Suprapubic skin (tissue), 4 donors: ENCODE measurements around the gene GRIK4. TPM values are rescaled to one million over a fixed set of nuclear protein-coding genes. Genes with fewer than 3 reads are reported as not detected.

ENCODE experiments used
- DNase-seq, 2 donors: peaks; one replicate each; pipeline ENCODE4 v3.0.0-alpha.2; 2019; ENCODE audit warnings: low spot score in 2 of 2
- H3K27ac ChIP-seq: fragments of 200-600 bp; sonication (generic); one replicate; pipeline ENCODE4 v1.5.1; 2019
- H3K27me3 ChIP-seq: fragments of 200-600 bp; sonication (generic); one replicate; pipeline ENCODE4 v1.5.1; 2019
- H3K36me3 ChIP-seq: fragments of 200-600 bp; sonication (generic); one replicate; pipeline ENCODE4 v1.5.1; 2019
- H3K4me1 ChIP-seq: fragments of 200-600 bp; sonication (generic); one replicate; pipeline ENCODE4 v1.5.1; 2019
- H3K4me3 ChIP-seq: fragments of 200-600 bp; sonication (generic); one replicate; pipeline ENCODE4 v1.5.1; 2019; ENCODE audit warnings: mild to moderate bottlenecking
- H3K9me3 ChIP-seq: fragments of 200-600 bp; sonication (generic); one replicate; pipeline ENCODE4 v1.5.1; 2019
- EP300 ChIP-seq: sonication (generic); formaldehyde crosslinking; IDR thresholded peaks from one replicate; pipeline ENCODE4 v1.6.1; 2017; ENCODE audit warnings: antibody characterized with exemption
- POLR2A ChIP-seq, 2 donors: fragments of 450-650 bp; IDR thresholded peaks; one replicate each; pipeline ENCODE4 v1.6.1; 2017; ENCODE audit warnings: antibody characterized with exemption in 2 of 2, mild to moderate bottlenecking in 2 of 2, moderate library complexity in 2 of 2
- POLR2AphosphoS5 ChIP-seq, 3 donors: sonication (generic); formaldehyde crosslinking; IDR thresholded peaks; one replicate each; pipeline ENCODE4 v1.6.1; 2017; ENCODE audit warnings: antibody characterized with exemption in 3 of 3
- WGBS: methylation state at CpG from one replicate; pipeline ENCODE4 v1.1.5; 2018; 5-methylcytosine and 5-hydroxymethylcytosine counted together
- total RNA-seq, 4 donors: library from RNA; depleted of rRNA; stranded (reverse); fragments of >200 nt; gene quantifications; one replicate each; pipeline ENCODE4 v1.1.0, GENCODE V29; 2016
- TF ChIP-seq, protein P1 (sequence below), 2 donors: fragments of 200-600 bp in 1 of 2; fragments of 450-650 bp in 1 of 2; sonication (generic) in 1 of 2; IDR thresholded peaks; one replicate each; pipeline ENCODE4 v1.5.1; 2016 to 2019; ENCODE audit warnings: antibody characterized with exemption in 2 of 2, mild to moderate bottlenecking in 1 of 2, moderate library complexity in 1 of 2

Gene GRIK4
- total RNA-seq, 4 donors from 2014 or later: 0.24 TPM; not detected in 3

GRCh38 chr11:120899720-120900119 is 388.2 kb downstream of the GRIK4 start:
- H3K36me3 ChIP-seq: no peaks in the 10 kb centered on the region
- no peak for DNase-seq
- WGBS: 89% methylated on average over 3 of the region's 3 CpGs
- no peak overlapping the region for H3K4me3 ChIP-seq
- no peak overlapping the region for H3K27ac ChIP-seq
- H3K4me1 ChIP-seq: peaks cover 9% of the 10 kb centered on the region
- peaks cover 54% of the 10 kb centered on the region for H3K27me3 ChIP-seq
- TF ChIP-seq POLR2A (IDR thresholded peaks at IDR 0.05): no peak
- TF ChIP-seq POLR2AphosphoS5 (IDR thresholded peaks at IDR 0.05): no peak
- no peak for TF ChIP-seq EP300
- H3K9me3 ChIP-seq: no peaks in the 10 kb centered on the region

DNA sequence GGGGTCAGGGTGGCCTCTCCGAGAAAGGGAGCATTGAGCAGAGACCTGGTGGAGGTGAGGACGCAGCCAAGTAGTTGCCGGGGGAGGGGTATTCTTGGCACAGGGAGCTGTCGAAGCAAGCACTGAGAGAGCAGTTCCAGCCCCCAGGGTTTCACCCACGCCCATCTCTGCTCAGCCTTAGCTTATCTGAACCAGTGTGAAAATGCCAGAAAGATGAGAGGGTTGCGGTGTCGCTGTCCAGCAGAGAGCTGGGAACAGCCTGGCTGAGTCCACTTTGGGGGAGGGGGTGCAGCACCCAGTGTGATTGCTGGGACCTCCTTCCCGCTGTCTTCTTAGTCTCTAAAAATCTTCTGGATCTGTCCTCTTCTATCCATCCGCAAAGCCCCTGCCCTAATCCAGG is 389.1 kb downstream of the GRIK4 start:
- no peak overlapping the region for H3K27ac ChIP-seq
- TF ChIP-seq POLR2A (IDR thresholded peaks at IDR 0.05): no peak
- TF ChIP-seq, protein P1, sequence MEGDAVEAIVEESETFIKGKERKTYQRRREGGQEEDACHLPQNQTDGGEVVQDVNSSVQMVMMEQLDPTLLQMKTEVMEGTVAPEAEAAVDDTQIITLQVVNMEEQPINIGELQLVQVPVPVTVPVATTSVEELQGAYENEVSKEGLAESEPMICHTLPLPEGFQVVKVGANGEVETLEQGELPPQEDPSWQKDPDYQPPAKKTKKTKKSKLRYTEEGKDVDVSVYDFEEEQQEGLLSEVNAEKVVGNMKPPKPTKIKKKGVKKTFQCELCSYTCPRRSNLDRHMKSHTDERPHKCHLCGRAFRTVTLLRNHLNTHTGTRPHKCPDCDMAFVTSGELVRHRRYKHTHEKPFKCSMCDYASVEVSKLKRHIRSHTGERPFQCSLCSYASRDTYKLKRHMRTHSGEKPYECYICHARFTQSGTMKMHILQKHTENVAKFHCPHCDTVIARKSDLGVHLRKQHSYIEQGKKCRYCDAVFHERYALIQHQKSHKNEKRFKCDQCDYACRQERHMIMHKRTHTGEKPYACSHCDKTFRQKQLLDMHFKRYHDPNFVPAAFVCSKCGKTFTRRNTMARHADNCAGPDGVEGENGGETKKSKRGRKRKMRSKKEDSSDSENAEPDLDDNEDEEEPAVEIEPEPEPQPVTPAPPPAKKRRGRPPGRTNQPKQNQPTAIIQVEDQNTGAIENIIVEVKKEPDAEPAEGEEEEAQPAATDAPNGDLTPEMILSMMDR (IDR thresholded peaks at IDR 0.05): no peak
- TF ChIP-seq POLR2AphosphoS5 (IDR thresholded peaks at IDR 0.05): no peak
- TF ChIP-seq EP300: no peak
- no peaks in the 10 kb centered on the region for H3K36me3 ChIP-seq
- DNase-seq: no peak
- no peak overlapping the region for H3K4me3 ChIP-seq
- peaks cover 4% of the 10 kb centered on the region for H3K4me1 ChIP-seq
- peaks cover 61% of the 10 kb centered on the region for H3K27me3 ChIP-seq
- 47% methylated on average over 9 of the region's 9 CpGs for WGBS
- H3K9me3 ChIP-seq: no peaks in the 10 kb centered on the region

DNA sequence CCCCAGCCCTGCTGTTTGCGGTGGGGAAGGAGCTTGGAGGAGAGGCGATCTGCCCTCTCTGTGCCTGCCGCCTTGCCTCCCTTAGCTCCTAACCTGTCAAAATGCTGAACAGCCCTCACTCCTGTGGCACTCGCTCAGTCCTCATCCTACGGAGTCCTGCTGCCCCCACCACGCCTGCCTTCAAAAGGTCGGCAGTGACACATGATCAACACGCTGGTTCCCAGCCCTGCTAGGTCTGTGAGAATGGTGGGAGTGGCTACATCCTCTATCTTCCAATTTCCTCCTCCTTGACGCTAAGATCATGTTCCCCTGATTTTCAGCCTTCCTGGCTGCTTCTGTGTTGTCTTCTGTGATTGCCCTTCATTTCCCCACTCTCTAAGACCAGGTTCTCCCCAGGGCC is 392.1 kb downstream of the GRIK4 start:
- no peak overlapping the region for H3K4me3 ChIP-seq
- no peaks in the 10 kb centered on the region for H3K36me3 ChIP-seq
- no peak overlapping the region for H3K27ac ChIP-seq
- no peak for TF ChIP-seq POLR2A (IDR thresholded peaks at IDR 0.05)
- TF ChIP-seq EP300: no peak
- TF ChIP-seq, protein P1 (IDR thresholded peaks at IDR 0.05): no peak
- TF ChIP-seq POLR2AphosphoS5 (IDR thresholded peaks at IDR 0.05): no peak
- no peak for DNase-seq
- 26% methylated on average over 5 of the region's 9 CpGs for WGBS
- peaks cover 4% of the 10 kb centered on the region for H3K4me1 ChIP-seq
- H3K9me3 ChIP-seq: no peaks in the 10 kb centered on the region
- peaks cover 44% of the 10 kb centered on the region for H3K27me3 ChIP-seq

- H3K27ac ChIP-seq: no peak overlapping the region
- peaks cover 41% of the 10 kb centered on the region for H3K27me3 ChIP-seq
- 61% methylated on average over 4 of the region's 4 CpGs for WGBS
- H3K4me3 ChIP-seq: no peak overlapping the region
- TF ChIP-seq, protein P1 (IDR thresholded peaks at IDR 0.05): no peak
- no peak for TF ChIP-seq POLR2A (IDR thresholded peaks at IDR 0.05)
- no peak for TF ChIP-seq EP300
- no peak for TF ChIP-seq POLR2AphosphoS5 (IDR thresholded peaks at IDR 0.05)
- H3K36me3 ChIP-seq: no peaks in the 10 kb centered on the region
- H3K4me1 ChIP-seq: peaks cover 4% of the 10 kb centered on the region
- H3K9me3 ChIP-seq: no peaks in the 10 kb centered on the region
- no peak for DNase-seq
These were observed 392.6 kb downstream of the GRIK4 start for GRCh38 chr11:120904116-120904515.

- peaks cover 35% of the 10 kb centered on the region for H3K27me3 ChIP-seq
- DNase-seq: no peak
- H3K9me3 ChIP-seq: no peaks in the 10 kb centered on the region
- no peak overlapping the region for H3K4me3 ChIP-seq
- 83% methylated on average over 10 of the region's 10 CpGs for WGBS
- no peak for TF ChIP-seq EP300
- TF ChIP-seq POLR2AphosphoS5 (IDR thresholded peaks at IDR 0.05): no peak
- H3K36me3 ChIP-seq: no peaks in the 10 kb centered on the region
- H3K4me1 ChIP-seq: peaks cover 4% of the 10 kb centered on the region
- H3K27ac ChIP-seq: no peak overlapping the region
These were observed 395.2 kb downstream of the GRIK4 start for GRCh38 chr11:120906766-120907165.

- peaks cover 4% of the 10 kb centered on the region for H3K4me1 ChIP-seq
- no peaks in the 10 kb centered on the region for H3K36me3 ChIP-seq
- H3K27me3 ChIP-seq: peaks cover 27% of the 10 kb centered on the region
- H3K27ac ChIP-seq: no peak overlapping the region
- no peaks in the 10 kb centered on the region for H3K9me3 ChIP-seq
- no peak overlapping the region for H3K4me3 ChIP-seq
- TF ChIP-seq EP300: no peak
- no peak for TF ChIP-seq POLR2A (IDR thresholded peaks at IDR 0.05)
- no peak for TF ChIP-seq POLR2AphosphoS5 (IDR thresholded peaks at IDR 0.05)
- TF ChIP-seq, protein P1 (IDR thresholded peaks at IDR 0.05): no peak
- DNase-seq: no peak
- WGBS: 89% methylated on average over 1 of the region's 1 CpG
These were observed 396.4 kb downstream of the GRIK4 start for GRCh38 chr11:120907971-120908370.
